T1000 (cell line): ENCODE measurements around the gene GATAD2A.
"Not testable (repeated sequence)": the region's sequence is repeated elsewhere in the genome, so short reads cannot be mapped to it uniquely, and the experiment has no call there.

ENCODE experiments used
- DNase-seq: peaks from one replicate; lab custom pipeline; 2025; ENCODE audit warnings: mixed read lengths; lab: John Stamatoyannopoulos, UW

The GATAD2A gene

DNA sequence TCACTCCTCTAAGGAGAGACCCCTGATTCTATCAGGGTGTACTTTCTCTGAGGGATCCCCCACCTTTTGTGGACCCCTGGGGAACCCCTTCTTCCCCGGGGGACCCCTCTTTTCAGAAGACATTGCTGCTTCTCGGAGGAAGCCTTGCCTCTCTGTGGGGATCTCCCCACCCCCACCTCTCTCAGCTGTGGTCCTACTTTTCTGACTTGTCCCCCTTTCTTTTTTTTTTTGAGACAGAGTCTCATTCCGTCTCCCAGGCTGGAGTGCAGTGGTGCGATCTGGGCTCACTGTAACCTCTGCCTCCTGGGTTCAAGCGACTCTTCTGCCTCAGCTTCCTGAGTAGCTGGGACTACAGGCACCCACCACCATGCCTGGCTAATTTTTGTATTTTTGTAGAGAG lies 18.4 kb upstream of the GATAD2A start:
- DNase-seq = no peak

DNA sequence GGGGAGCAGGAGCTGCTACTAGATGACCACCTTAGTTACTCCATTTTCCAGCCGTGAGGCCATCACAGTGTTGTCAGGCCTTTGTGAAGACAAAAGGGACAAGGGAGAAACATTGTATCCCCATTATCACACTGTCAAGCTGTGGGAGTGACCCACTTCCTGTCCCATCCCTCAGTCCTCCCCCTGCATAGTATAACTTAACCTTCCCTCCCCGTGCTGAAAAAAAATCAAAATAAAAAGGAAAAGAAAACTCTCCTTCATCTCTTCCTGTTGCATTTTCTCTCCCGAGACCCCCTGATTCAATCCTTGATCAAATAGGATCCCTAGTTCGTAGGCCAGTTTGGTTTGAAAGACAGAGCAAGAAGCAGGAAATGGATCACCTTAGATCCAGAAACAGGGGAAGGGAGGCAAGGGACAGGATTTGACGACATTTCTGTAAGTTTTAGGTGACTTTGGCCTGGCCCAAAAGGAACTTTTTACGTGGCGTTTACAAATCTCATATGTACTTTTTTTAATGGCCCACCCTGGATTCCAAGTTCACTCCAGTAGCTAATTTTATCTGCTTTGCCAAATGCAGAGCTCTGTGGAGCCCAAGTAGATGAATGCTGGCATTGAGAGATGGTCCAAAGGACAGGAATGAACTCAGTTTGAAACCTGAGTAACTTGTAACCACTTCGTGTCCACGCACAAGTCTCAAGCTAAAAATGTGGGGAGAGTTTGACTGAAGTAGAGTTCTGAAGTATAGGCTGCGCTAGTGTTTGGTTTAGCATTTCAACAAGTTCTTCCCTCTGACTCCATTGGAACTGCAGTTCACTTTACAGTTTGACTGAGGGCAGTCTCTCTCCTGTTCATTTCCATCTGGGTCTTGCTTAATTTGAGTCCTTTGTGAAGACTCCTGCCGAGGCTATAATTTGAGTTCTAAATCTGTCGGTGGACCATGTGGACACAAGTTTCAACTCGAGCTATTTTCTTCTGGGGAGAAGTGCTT lies 16.6 kb upstream of the GATAD2A start:
- DNase-seq = no peak

DNA sequence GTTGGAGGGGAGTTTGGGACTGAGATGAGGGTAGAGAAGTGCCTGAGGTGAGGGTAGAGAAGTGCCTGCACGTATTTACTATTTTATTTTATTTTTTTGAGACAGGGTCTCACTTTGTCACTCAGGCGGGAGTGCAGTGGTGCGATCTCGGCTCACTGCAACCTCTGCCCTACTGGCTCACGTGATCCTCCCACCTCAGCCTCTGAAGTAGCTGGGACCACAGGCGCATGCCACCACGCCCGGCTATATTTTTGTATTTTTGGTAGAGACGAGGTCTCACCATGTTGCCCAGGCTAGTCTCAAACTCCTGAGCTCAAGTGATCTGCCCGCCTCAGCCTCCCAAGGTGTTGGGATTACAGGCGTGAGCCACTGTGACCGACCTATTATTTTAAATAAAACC lies 15.8 kb upstream of the GATAD2A start:
- not testable (repeated sequence) for DNase-seq

- not testable (repeated sequence) for DNase-seq
These were observed 11.1 kb upstream of the GATAD2A start for GRCh38 chr19:19394333-19394732.

- no peak for DNase-seq
These were observed 5.6 kb upstream of the GATAD2A start for GRCh38 chr19:19399733-19400433.

GRCh38 chr19:19402656-19403372 lies 2.7 kb upstream of the GATAD2A start:
- DNase-seq = no peak

DNA sequence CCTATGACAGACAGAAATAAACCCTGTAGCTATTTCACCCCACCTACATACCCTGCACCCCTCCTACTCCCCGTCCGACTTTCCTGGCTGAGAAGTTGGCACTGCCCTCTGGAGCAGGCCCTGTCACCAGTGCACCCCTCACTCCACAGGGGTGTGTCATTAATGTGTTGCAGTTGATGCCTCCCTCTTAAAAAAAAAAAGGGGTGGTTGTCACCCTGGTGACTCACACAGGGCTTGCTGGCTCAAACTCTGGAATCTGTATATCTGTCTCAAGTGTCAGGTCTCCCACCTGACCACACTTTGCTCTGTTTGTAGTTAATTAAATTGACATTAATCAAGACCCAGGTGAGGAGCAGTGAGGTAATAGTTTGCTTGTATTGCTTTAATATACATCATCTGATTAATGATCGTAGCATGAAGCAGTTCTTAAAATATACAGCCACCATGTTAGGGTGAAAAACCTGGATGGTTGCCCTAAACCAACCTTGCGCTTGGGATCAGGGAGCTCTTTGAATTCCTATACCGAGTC lies 2.0 kb upstream of the GATAD2A start:
- DNase-seq = no peak

DNA sequence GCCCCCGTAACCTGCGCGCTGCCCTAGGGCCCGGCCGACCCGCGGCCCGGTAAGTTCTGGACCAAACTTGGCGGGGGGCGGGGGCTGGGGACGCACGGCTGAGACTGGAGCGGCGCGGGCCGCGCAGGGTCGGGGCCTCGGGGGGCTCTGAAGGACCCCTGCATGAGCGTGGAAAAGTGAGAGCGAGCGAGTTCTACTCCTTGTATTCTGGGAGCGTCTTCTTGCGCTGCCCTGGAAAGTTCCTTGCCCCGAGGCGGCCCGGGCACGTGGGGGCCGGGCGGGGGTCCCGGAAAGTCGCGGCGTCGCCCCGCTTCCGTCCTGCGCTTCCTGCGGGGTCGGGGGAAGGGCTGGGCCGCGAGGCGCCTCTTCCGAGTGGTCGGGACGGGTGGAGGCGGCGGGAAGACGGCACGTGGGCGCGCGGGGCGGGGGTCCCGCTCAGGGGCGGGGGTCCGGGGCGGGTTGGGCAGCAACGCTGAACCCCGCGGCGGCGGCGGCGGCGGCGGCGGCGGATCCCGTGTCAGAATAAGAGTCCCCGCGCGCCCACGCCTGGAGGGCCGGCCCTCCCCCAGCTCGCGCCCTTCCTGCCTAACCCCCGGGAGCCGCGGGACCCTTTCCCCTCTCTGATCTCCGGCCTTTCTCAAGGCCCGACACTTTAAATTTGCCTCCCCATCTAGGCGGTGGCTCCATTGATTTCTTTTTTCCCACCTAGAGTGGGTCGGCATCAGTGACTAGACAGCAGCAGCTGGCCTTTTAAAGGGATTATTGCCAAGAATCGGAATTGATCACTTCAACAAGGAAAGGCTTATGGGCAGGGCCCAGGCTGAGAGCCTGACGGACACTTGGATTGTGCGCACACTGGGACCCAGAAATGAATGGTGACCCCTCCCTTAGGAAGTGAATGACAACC lies 749 bp downstream of the GATAD2A start:
- DNase-seq = no peak

DNA sequence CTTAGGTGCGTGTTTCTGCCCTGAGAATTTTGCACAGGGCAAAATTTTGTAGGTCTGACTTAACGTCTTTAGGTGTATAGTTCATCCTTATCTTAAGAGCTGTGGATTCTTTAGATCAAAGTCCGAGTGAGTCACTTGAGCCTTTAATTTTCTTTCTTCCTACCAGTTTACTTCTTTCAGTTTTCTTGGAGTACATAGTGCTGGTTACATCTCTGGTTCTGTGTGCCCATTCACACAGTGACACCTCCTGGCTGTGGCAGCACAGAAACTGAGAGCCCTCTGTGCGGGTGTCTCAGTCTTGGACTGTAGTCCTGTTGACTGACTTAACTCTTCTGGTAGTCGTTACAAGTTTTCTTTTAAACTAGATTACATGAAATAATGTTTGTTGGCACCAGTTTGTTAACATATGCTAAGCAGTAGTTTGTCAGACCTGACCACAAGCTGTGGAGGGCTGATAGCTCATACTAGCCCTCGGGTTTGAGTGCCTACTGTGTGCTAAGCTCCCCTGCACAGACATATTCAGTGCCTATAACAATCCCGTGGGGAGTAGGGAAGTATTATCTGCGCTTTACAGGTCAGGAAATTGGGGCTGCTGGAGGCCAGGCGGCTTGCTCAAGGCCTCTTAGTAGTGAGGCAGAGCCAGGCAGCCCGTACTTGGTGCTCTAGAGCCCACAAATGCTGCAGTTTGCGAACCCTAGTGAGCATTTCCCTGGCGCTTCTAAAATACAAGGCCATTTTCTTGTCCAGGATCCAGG lies 1.6 kb downstream of the GATAD2A start:
- no peak for DNase-seq

- DNase-seq = no peak
These were observed 2.1 kb downstream of the GATAD2A start for GRCh38 chr19:19407633-19407930.

DNA sequence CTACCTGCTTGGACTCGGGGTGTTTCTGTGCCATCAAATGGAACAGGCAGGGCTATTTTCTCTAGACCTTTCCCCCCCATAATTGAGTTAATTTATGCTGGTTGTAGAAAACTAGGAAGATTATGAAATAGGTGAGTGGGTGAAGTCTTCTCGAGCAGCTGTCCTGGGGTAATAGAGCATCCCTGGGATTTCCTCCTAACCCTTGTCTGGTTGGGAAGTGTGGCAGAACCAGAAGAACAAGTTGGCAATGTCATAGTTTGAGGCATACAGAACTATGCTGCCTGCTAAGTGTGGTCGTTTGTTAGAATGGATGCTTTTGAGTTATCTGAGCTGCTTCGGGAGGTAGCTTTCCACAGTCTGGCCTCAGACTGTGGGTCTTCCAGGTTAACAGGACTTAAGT lies 3.7 kb downstream of the GATAD2A start:
- DNase-seq = no peak

GRCh38 chr19:19409631-19410030 lies 4.2 kb downstream of the GATAD2A start:
- no peak for DNase-seq

DNA sequence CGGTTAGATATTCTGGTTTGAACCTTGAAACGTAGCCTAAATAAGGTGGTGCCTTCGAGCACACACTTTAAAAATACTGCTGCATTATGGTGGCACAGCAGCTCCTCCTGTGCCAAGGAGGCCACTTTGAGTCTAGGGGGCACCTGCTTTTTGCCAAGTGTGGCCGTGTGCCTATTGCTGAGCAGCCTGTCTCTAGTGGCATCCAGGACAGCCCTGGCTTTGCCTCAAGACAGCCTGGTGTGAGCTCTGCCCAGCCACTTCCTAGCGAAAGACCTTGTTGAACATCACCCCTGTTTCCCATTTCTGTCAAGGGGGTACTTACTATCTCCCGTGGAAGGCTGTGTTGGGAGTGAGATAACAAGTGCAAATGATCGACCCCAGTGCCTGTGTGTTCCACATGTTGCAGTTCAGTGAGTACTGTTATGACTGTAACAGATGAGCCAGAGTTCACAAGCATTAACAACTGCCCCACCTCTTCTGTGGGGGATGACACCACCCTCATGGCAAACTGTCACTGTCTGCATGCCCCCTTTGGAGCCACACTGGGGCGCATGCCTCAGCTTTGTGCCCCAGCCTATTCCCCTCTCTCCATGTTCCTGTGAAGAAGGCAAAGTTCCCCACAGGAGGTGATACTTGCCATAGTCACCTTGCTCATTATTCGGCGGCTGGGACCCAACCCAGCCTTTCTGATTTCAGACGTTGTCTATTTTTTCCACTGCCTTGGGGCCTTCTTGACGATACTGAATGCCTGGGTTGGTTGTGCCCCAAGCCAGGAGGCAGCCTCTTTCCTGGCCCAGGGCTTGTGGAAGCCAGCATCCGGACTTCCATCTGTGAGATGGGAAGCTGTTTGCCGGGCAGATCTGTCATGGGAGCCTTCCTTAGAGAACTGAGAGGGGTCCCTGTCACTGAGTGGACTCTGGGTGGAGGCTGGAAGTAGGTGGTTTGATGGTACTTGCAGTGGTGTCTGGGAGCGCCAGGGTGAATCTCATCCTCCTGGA lies 5.4 kb downstream of the GATAD2A start:
- no peak for DNase-seq

DNA sequence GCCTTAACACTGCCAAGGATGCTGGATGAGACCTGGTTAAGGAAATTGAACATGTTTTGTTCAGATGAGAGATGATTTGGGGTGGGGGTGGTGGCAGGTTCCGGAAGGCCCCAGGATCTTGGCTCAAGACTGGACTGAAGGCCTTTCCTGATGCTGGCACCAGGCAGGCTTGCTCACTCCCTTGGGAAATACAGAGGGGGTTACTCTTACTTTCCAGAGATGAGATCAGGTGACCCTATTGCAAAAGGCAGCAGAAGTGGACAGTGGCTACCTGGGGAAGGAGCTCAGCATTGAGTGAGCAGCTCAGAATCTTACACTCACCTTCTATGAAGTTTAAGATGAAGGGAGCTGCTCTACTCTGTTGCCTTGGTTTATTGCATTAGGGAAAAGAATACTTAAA lies 10.8 kb downstream of the GATAD2A start:
- DNase-seq = no peak

GRCh38 chr19:19417046-19417445 lies 11.6 kb downstream of the GATAD2A start:
- DNase-seq = no peak

DNA sequence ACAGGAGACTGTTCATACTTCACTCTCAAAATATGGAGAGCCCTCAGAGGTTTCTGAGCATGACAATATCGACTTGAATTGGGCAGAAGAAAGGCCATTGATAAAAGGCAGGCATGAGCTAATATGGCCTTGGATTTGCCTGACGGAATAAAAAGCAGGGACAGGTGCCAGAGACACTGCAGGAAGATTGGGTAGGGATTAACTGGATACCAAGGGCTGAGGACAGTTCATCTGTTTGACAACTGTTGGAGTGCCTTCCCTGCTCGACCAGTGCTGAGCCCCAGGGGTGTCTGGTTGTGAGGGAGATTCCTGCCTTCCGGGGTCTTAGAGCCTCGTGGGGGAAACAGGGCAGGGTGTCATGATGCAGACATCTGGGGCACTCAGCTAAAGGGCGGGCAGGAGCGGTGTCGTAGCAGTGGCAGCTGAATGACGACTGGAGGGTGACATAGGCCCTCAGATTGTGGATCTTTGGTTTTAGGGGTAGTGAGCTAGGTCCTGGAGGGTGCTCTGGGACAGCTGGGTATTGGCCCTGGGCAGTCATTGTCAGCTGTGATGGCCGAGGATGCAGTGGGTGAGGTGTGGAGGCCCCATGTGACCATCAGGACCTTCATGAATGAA lies 12.3 kb downstream of the GATAD2A start:
- no peak for DNase-seq

DNA sequence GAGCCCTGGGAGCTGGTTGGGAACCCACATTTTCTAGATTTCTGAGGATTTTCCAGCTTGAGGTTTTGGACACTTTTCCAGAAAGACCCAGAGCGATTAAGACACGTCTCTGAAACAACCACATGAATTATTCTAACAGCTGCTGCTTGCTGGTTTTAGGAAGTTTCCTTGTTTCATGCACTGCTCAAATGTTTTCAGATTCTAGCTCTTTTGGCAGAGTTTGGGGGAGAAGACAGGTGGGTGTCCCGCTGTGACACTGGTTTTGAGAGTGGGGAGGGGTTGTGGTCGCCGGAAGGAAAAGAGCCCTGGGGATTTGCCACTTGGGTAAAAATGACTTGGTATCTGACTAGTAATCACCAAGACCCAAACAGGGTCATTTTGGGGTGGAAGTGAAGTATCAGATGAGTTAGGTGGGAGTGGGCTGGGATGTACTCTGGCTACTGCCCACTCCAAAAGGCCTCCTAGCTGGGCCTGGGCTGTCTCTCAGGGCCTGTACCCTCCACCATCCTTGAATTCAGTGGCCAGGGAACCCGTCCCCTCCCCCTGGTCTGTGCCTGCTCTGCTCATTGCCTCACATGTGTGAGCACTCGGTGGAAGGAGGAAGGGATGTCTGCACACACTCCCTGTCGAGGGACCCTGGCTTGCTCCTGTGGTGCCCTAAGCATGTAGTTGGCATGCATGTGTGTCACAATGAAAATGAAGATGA lies 13.2 kb downstream of the GATAD2A start:
- no peak for DNase-seq

GRCh38 chr19:19420570-19421298 lies 15.3 kb downstream of the GATAD2A start:
- DNase-seq = no peak
